Omental fat pad (tissue), 4 donors: ENCODE results near the gene ZHX3. TPM values are rescaled to one million over a fixed set of nuclear protein-coding genes. Genes with fewer than 3 reads are reported as not detected.

Experiments used
- ATAC-seq: fragments of 150-250 bp; one replicate; pipeline ENCODE4 v1.9.1; 2016; ENCODE audit warnings: mild to moderate bottlenecking, moderate library complexity; ENCODE audit not compliant: low FRiP score
- DNase-seq: peaks from one replicate; pipeline ENCODE4 v3.0.0-alpha.2; 2019; ENCODE audit warnings: low spot score
- total RNA-seq, 4 donors: library from RNA; depleted of rRNA; stranded (reverse); fragments of >200 nt; gene quantifications; one replicate each; pipeline ENCODE4 v1.1.0, GENCODE V29; 2016
- TF ChIP-seq, protein P1 (sequence below), 3 donors: fragments of 450-650 bp; IDR thresholded peaks; one replicate each; pipeline ENCODE4 v1.5.1; 2016 to 2017; ENCODE audit warnings: antibody characterized with exemption in 3 of 3, mild to moderate bottlenecking in 3 of 3, moderate library complexity in 2 of 3

Gene ZHX3
- total RNA-seq, 4 donors from 2014 or later: 22.6 to 54.5 (median 45.0) TPM

DNA sequence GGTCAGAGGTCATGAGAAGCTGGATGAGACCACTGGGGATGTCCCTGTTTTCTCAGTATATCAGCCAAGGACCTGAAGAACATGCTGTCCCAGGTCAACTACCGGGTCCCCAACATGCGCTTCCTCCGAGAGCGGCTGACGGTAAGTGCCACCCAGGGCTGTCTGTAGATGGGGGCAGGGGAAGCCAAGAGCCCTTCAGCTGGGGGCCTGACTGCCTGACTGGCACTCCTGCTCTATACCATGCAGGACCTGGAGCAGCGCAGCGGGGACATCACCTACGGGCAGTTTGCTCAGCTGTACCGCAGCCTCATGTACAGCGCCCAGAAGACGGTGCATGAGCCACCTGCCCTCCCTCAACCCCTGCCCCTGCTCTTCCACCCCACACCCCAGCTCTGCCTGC is 155.1 kb downstream of the ZHX3 start:
- DNase-seq: no peak
- TF ChIP-seq, protein P1, sequence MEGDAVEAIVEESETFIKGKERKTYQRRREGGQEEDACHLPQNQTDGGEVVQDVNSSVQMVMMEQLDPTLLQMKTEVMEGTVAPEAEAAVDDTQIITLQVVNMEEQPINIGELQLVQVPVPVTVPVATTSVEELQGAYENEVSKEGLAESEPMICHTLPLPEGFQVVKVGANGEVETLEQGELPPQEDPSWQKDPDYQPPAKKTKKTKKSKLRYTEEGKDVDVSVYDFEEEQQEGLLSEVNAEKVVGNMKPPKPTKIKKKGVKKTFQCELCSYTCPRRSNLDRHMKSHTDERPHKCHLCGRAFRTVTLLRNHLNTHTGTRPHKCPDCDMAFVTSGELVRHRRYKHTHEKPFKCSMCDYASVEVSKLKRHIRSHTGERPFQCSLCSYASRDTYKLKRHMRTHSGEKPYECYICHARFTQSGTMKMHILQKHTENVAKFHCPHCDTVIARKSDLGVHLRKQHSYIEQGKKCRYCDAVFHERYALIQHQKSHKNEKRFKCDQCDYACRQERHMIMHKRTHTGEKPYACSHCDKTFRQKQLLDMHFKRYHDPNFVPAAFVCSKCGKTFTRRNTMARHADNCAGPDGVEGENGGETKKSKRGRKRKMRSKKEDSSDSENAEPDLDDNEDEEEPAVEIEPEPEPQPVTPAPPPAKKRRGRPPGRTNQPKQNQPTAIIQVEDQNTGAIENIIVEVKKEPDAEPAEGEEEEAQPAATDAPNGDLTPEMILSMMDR (IDR thresholded peaks at IDR 0.05): no peak
- no peak for ATAC-seq

DNA sequence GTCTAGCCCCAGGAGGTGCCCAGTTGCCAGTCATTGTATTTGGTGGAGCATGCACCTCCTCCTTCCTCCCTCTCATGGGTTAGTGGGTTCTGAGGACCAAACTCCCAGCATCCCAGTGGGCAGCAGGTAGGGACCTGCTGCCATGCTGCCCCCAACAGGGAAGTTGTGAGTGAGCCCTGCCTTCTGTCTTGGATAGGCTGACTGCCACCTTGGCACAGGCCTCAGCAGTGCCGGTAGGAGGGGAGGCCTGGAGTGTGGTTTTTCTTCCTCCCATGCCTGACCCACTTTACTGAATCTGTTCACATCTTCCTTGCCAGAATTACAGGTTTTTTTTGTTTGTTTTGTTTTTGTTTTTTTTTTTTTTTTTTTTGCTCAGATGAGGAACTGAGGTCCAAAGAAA is 155.6 kb downstream of the ZHX3 start:
- no peak for DNase-seq
- TF ChIP-seq, protein P1 (IDR thresholded peaks at IDR 0.05): no peak
- ATAC-seq: no peak

DNA sequence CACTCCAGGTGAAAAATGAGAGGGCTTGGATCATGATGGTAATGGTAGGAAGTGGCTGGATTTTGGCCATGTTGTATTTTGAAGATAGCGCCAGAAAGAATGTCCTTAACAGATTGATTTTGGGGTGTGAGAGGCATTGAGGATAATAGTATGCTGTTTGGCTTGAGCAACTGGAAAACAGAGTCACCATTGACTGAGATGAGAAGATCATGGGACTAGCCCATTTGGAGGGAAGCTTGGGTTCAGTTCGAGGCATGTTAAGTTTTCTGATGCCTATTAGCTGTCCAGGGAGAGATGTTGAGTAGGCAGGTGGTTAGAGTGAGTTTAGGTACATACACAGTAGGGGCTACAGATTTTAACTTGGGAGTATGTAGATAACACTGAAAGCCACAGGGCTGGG is 156.8 kb downstream of the ZHX3 start:
- DNase-seq (no peak), ATAC-seq (no peak)
- TF ChIP-seq, protein P1 (IDR thresholded peaks at IDR 0.05): no peak

DNA sequence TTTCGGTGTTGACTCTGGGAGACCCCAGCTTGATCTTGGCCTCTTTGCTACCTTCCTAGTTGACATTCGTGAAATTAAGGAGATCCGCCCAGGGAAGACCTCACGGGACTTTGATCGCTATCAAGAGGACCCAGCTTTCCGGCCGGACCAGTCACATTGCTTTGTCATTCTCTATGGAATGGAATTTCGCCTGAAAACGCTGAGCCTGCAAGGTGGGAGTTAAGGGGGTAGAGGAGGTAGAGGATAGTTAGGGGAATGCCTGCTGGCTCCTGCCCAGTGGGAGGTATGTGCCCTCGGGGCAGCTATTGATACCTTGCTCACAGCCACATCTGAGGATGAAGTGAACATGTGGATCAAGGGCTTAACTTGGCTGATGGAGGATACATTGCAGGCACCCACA is 158.0 kb downstream of the ZHX3 start:
- DNase-seq (no peak), ATAC-seq (no peak)
- TF ChIP-seq, protein P1 (IDR thresholded peaks at IDR 0.05): no peak

DNA sequence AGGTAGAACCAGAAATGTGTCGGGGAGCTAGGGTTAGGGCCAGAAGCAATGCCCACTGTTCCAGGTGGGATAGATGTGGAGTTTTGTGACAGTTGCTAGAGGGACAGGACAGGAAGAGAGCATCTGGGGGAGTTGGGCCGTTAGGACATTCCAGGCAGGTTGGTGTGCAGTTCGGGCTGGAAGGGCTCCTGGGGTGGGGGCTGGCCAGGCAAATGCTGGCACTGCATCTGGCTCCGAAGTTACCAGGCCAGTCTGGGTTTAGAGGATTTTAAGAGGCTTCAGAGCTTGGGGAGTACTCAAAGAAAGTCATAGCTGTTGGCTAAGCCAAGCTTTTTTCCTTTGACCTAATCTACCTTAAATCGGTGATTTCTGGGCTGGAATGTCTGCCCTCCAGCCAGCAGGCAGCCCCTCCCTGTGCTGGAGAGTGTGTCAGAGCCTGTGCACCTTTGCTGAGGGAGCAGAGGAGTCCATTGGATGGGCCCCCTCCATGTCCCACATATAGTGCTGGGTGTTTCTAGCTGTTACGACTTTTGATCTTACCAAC is 159.4 kb downstream of the ZHX3 start:
- DNase-seq (no peak), ATAC-seq (no peak)
- TF ChIP-seq, protein P1 (IDR thresholded peaks at IDR 0.05): no peak

DNA sequence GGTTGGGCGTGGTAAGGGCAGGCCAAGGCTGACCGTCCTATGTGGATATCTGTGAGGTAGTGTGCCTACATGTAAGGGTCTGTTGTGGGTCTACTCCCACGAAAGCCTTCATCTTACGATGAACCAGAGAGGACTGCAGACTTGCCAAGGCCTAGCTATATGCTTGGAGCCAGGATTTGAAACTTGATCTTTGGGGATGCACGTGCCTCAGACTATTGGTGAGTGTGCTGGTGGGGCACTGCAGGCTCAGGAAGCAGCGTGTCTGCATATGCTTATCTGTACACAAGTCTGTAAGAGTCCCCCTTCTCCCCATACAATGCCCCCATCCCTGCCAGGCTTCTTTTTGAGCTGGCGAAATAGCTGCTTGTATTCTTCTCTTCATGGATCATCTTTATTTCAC is 162.3 kb downstream of the ZHX3 start:
- TF ChIP-seq, protein P1 (IDR thresholded peaks at IDR 0.05): no peak
- ATAC-seq: no peak
- DNase-seq: no peak

DNA sequence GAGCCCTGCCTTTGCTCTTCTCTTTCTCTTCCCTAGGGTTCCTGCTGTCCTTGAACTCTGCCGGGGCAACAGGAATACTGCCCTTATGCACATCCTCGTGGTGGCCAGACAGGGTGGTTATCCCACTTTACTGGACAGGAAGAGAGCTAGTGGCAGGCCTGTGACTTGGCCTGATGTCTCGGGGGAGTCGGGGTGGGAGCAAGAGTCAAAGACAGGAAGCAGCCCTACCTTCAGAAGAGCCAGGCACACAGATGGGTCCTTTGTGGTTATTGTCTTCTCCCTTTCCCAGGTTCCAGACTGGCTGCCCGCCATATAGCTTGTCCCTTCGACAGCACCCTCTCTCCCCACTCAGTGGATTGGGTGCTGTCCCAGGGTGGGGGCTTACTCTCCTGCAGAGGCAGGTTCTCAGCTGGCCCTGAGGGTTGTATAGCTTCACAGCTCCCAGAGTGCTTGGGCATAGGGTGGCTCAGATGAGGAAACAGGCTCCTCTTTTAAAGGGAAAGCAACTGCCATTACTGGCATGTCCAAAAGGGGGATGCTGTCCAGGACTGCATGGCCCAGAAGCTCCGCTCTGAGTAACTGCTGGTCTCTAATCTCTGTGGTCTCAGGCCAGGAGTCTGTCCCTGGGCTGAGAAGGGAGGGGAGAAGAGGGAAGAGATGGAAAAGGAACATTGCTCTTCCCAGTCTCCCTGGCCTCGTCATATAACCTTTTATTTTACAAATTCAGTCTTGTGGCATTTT is 162.9 kb downstream of the ZHX3 start:
- TF ChIP-seq, protein P1 (IDR thresholded peaks at IDR 0.05): no peak
- DNase-seq (no peak), ATAC-seq (no peak)
